HG03354 (cell line): Measurements from ENCODE around the gene SDHAF1.

ENCODE experiments used
- ATAC-seq: cut with Tn5 transposase; IDR thresholded peaks from one replicate; pipeline ENCODE4 v1.9.1; 2021; ENCODE audit warnings: mild to moderate bottlenecking; ENCODE audit not compliant: unreplicated experiment, poor library complexity, severe bottlenecking

Gene SDHAF1

GRCh38 chr19:35986111-35986510, 8.9 kb upstream of the SDHAF1 start:
- no peak for ATAC-seq

- no peak for ATAC-seq
Measured at GRCh38 chr19:35986664-35987570, 8.1 kb upstream of the SDHAF1 start.

GRCh38 chr19:35987571-35987896, 7.5 kb upstream of the SDHAF1 start:
- ATAC-seq = no peak

DNA sequence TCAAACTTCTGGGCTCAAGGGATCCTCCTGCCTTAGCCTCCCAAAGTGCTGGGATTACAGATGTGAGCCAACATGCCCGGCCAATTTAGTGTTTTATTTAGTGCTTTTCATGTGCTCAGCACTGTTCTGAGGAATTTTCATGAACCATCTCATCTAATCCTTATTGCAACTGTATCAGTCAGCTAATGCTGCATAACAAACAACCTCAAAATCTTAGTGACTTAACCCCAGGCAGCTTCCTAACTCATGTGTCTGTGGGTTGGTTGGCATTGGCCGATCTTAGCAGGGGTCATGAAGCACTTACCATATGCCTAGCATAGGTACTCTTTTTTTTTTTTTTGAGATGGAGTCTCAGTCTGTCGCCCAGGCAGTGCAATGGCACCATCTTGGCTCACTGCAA, 6.2 kb upstream of the SDHAF1 start:
- no peak for ATAC-seq

DNA sequence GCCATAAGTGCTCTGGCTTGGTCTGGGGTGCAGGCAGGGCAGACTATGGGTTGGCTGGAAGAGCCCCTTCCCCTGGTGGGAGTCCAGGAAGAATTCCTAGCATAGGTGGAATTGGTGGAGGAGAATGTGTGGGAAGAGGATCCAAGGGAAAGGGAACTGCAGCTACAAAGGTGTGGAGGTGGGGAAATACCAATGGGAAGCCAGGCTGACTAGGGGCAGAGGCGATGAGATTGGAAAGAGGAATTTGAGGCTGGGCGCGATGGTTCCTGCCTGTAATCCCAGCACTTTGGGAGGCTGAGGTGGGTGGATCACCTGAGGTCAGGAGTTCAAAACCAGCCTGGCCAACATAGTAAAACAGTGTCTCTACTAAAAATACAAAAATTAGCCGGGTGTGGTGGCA, 4.8 kb upstream of the SDHAF1 start:
- ATAC-seq = no peak

- no peak for ATAC-seq
Measured at GRCh38 chr19:35990771-35991730, 3.9 kb upstream of the SDHAF1 start.

DNA sequence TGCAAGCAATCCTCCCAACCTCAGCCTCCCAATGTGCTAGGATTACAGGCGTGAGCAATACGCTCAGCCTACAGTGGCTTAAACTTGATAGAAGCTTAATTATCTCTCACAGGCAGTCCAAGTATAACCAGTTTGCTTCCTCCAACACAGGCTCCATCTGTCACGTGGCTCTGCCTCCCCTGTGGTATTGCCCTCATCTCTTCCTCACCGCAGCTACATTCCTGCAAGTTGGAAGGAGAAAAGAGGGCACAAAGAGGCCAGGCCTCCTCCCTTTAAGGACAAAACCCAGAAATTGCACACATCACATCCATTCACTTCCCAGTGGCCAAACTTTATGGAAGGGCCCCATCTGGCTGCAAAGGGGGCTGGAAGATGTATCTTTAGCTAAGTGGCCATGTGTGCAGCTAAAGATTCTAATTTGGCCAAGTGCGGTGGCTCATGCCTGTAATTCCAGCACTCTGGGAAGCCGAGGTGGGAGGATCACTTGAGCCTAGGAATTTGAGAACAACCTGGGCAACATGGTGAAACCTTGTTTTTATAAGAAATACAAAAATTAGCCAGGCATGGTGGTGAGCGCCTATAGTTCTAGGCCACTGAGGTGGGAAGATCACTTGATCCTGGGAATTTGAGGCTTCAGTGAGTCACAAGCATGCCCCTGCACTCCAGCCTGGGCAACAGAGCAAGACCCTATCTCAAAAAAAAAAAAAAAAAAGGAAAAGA, 3.1 kb upstream of the SDHAF1 start:
- no peak for ATAC-seq

- ATAC-seq = no peak
Measured at GRCh38 chr19:35992907-35993765, 1.9 kb upstream of the SDHAF1 start.

DNA sequence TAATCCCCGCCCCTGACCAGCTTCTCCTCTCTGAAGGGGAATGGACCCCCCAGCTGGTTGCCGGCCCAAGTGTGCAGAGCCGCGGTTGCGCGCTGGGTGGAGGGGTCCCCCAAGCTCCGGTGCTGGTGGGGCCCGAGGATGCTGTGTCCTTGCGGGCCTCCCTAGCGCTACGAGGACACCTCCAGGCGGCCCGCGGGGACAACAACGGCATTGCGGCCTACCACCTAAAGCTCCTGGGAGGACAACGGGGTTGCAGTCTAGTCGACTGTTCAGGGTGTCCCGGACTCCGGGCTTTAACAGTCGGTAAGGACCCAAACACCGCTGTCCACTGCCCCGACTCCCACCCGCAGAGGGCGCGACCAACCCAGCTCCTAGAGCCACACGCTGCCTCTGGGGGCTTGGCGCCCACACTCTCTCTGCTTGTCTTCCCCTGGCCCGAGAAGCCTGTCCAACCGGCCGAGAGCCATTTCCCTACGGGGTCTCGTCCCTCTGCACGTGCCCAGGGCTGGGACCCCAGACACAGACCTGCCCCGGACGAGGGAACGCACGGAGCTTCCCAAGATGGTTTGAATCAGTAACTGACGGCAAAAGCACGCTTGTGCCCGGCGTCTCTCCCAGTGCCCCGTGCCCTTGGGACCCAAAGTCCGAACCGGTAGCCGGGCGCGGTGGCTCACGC, 927 bp upstream of the SDHAF1 start:
- ATAC-seq = no peak

DNA sequence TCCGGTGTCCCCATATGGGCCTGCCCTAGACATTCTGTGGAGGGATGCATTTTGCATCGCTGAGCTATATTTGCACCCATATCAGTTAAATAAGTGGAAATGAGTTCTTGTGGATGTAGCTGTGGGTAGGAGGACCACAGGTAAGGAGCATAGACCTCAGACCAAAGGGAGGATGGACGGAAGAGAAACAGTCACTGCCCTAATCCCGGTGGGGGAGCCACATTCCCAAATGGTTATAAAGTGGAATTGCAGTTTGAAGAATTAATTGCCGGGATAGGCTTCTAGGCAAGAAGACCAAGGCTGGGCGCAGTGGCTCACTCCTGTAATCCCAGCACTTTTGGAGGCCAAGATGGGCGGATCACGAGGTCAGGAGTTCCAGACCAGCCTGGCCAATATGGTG, 1.8 kb downstream of the SDHAF1 start:
- no peak for ATAC-seq

- no peak for ATAC-seq
Measured at GRCh38 chr19:36001605-36002004, 6.6 kb downstream of the SDHAF1 start.

GRCh38 chr19:36003284-36003683, 8.3 kb downstream of the SDHAF1 start:
- ATAC-seq = no peak

DNA sequence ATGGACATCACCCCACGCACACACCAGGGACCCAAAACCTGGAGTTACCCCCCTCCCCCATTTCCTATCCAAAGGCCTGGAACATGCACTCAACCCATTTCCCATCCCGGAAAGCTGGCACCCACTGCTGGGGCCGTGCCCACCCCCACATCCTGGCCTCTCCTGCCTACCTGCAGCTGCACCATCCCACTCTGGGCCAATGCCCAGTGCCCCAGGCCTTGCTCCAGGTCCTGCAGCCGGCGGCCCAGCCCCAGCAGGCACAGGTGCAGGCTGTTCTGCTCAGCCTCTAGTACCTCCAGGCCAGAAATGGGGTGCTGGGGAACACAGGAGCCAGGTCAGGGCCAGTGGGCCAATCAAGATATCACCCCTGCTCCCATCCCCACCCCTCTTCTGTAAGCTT, 12.0 kb downstream of the SDHAF1 start:
- no peak for ATAC-seq

- no peak for ATAC-seq
Measured at GRCh38 chr19:36008336-36008978, 13.5 kb downstream of the SDHAF1 start, which contains the start of gene SYNE4. Gene SYNE4, minus strand, starts transcription at chr19:36008813. Its CDS starts 132 bp downstream, at chr19:36008681.

GRCh38 chr19:36009220-36009619, 14.2 kb downstream of the SDHAF1 start:
- no peak for ATAC-seq

DNA sequence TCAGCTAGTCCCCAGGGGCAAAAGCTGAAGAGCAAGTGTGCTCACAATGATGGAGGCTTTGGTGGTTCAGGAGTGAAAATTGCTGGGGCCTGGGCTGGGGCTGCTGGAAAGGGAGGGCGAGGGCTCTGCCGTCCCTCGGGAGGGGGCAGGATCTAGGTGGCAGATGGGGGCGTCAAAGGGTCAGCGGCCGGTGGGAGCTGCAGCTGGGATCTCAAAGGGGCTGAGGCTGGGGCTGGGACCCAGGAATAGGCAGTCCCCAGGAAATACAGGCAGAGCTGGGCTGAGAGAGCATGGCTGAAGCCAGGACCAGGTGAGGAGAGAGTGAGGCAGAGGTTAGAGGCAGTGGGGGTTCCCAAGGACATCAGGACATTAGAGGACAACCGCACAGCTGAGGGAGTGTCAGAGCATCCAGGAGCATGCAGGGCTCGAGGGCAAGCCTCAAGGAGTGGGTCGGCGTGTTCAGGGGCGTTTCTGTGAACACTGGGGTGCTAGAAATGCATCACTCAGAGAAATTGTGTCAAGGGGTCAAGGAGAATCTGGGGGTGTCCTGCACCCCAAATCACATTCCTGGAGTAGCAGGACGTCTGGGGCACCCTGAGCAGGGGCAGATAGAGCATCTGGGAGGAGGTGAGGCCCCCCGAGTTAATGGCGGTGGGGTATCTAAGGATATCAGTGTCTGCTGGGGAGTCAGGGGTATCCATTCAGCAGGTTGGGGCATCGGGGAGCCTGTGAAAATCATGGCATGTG, 14.8 kb downstream of the SDHAF1 start:
- no peak for ATAC-seq

DNA sequence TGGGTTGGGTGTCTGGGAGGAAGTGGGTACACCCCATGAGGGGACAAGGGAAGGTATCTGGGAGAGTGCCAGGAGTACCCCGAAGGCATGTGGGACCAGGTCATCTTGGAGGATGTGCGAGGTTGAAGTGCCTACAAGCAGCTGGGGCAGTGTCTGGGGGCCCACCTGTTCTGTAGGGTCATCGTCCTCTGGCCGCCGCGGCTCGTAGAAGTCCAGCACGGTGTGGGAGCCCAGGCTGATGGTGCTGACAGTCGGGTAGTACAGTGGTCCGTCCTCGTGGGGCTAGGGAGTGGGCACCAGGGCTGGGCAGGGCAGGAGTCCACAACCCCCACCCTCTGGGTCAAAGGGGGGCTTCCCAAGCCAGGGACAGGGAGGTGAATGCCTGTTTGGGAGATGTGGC, 15.4 kb downstream of the SDHAF1 start:
- ATAC-seq = no peak
